Nephron progenitor cell (in vitro differentiated cells): Measurements from ENCODE around the gene LPP.

Source experiments
- DNase-seq: peaks from one replicate; pipeline ENCODE4 v3.0.0; 2021
- H3K27ac Mint-ChIP-seq: 2 replicates; pipeline ENCODE4 v1.8.0; 2021; ENCODE audit warnings: mild to moderate bottlenecking, moderate library complexity, mixed read lengths
- H3K27me3 Mint-ChIP-seq: 2 replicates; pipeline ENCODE4 v1.8.0; 2021; ENCODE audit warnings: mild to moderate bottlenecking, low read depth, mixed read lengths; ENCODE audit not compliant: poor library complexity
- H3K36me3 Mint-ChIP-seq: 2 replicates; pipeline ENCODE4 v1.8.0; 2021; ENCODE audit warnings: low read depth, mixed read lengths
- H3K4me1 Mint-ChIP-seq: 2 replicates; pipeline ENCODE4 v1.8.0; 2021; ENCODE audit warnings: mixed read lengths
- H3K4me3 Mint-ChIP-seq: 2 replicates; pipeline ENCODE4 v1.8.0; 2021; ENCODE audit warnings: mild to moderate bottlenecking, moderate library complexity, mixed read lengths
- H3K9me3 Mint-ChIP-seq: 2 replicates; pipeline ENCODE4 v1.8.0; 2021; ENCODE audit warnings: mild to moderate bottlenecking, moderate library complexity, mixed read lengths
- CTCF ChIP-seq: fragments of 200-600 bp; sonication (generic); IDR thresholded peaks from 2 replicates; pipeline ENCODE4 v1.5.0; 2021; ENCODE audit warnings: antibody characterized with exemption

LPP gene

GRCh38 chr3:188749010-188749617, 595.2 kb downstream of the LPP start:
- no peak overlapping the region for H3K4me3 Mint-ChIP-seq
- no peaks in the 10 kb centered on the region for H3K9me3 Mint-ChIP-seq
- no peaks in the 10 kb centered on the region for H3K36me3 Mint-ChIP-seq
- H3K27ac Mint-ChIP-seq = no peak overlapping the region
- TF ChIP-seq CTCF = peak; percentile 69
- DNase-seq = peak; percentile 35
- no peaks in the 10 kb centered on the region for H3K4me1 Mint-ChIP-seq
- no peaks in the 10 kb centered on the region for H3K27me3 Mint-ChIP-seq

DNA sequence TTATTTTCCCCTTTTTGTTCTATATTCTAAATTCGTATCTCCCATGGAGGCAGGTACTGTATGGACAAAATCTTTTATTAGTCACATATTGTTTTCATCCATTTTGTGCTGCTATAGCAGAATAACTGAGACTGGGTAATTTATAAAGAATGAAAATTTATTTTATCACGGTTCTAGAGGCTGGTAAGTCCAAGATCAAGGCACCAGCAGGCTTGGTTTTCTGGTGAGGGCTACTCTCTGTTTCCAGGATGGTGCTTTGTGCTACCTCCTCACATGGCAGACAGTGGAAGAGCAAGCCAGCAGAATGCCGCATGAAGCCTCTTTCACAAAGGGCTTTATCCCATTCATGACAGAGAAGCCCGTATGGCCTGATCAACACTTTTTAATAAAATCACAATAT, 595.9 kb downstream of the LPP start:
- no peaks in the 10 kb centered on the region for H3K9me3 Mint-ChIP-seq
- no peak for DNase-seq
- H3K4me1 Mint-ChIP-seq = no peaks in the 10 kb centered on the region
- no peak overlapping the region for H3K4me3 Mint-ChIP-seq
- H3K27ac Mint-ChIP-seq = no peak overlapping the region
- no peaks in the 10 kb centered on the region for H3K27me3 Mint-ChIP-seq
- no peak for TF ChIP-seq CTCF
- H3K36me3 Mint-ChIP-seq = no peaks in the 10 kb centered on the region

DNA sequence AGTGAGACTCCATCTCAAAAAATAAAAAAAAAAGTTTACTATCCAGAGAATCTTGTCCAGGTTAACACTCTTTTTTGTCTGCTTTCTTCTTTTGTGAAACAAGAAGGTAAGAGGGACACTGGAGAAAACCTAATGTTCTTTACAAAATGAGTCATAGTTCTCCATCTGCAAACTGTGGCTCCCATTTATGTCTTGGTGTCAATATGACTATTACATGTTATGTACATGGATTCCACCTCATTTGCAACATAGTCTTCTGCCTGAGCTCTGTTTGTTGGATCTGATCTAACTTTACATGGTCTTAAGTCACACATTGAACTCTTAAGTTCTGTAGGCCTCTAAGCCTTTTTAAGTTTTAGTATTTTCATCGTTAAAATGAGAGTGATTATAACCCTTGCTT, 596.7 kb downstream of the LPP start:
- H3K27ac Mint-ChIP-seq = no peak overlapping the region
- DNase-seq = no peak
- H3K27me3 Mint-ChIP-seq = no peaks in the 10 kb centered on the region
- no peak overlapping the region for H3K4me3 Mint-ChIP-seq
- H3K4me1 Mint-ChIP-seq = no peaks in the 10 kb centered on the region
- no peak for TF ChIP-seq CTCF
- H3K36me3 Mint-ChIP-seq = no peaks in the 10 kb centered on the region
- no peaks in the 10 kb centered on the region for H3K9me3 Mint-ChIP-seq

- Mint-ChIP-seq H3K36me3 (no peaks in the 10 kb centered on the region), H3K9me3 (no peaks in the 10 kb centered on the region), H3K27ac (no peak overlapping the region), H3K4me3 (no peak overlapping the region), H3K4me1 (peaks cover 9% of the 10 kb centered on the region), H3K27me3 (no peaks in the 10 kb centered on the region)
- DNase-seq = no peak
- no peak for TF ChIP-seq CTCF
Observed at GRCh38 chr3:188752850-188753249, 598.9 kb downstream of the LPP start.

DNA sequence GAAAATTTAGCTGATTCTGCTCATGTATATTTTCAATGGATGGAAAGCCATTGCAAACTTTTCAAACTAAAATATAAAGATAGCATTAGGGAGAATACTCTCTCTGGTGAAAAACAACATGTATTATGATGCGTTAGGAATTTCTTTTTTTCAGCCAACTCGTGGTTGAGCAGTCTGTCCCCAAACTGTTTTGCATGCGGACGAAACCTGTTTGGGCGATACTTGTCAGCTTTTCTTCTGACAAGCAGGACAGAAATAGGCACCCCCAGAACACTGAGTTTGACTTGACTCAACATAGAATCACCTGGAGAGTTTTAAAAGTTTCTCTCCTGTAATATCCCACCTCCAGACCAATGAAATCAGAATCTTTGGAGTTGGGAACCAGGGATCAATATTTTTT, 600.3 kb downstream of the LPP start:
- Mint-ChIP-seq H3K27me3 (no peaks in the 10 kb centered on the region), H3K4me1 (peaks cover 9% of the 10 kb centered on the region), H3K9me3 (no peaks in the 10 kb centered on the region), H3K36me3 (no peaks in the 10 kb centered on the region), H3K4me3 (no peak overlapping the region), H3K27ac (no peak overlapping the region)
- no peak for TF ChIP-seq CTCF
- no peak for DNase-seq

DNA sequence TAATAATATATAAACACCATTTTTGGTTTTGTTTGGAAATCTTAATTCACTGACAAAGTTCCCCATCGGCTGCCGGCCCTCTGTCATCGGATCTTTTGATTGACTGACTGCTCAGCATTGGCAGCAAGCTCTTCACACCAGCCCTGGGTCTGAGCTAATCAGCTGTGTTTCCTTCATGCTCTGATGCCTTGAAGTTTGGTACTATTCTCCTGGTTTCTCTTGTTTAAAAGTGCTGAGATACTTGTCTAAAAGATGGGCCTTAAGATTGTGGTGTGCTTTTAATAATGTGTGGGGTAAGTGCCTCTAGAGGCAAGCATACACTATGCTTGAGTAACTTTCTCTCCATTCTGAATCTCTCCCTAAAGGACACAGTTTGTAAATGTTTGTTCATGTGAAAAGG, 602.3 kb downstream of the LPP start:
- DNase-seq = peak; percentile 6
- H3K27me3 Mint-ChIP-seq = no peaks in the 10 kb centered on the region
- H3K27ac Mint-ChIP-seq = no peak overlapping the region
- H3K4me3 Mint-ChIP-seq = no peak overlapping the region
- H3K36me3 Mint-ChIP-seq = no peaks in the 10 kb centered on the region
- no peak for TF ChIP-seq CTCF
- no peaks in the 10 kb centered on the region for H3K9me3 Mint-ChIP-seq
- peaks cover 9% of the 10 kb centered on the region for H3K4me1 Mint-ChIP-seq
